AML-193 (cell line): ENCODE data around the gene LHB.

Experiments used
- DNase-seq, 2 experiments: peaks; one replicate each; lab custom pipeline; 2025; lab: John Stamatoyannopoulos, UW

Gene LHB

GRCh38 chr19:48975947-48976847 is 40.7 kb downstream of the LHB start:
- no peak for DNase-seq

- peak; percentile 39 to 61 for DNase-seq
Measured at GRCh38 chr19:48970923-48971395, 45.9 kb downstream of the LHB start.

- no peak for DNase-seq
Measured at GRCh38 chr19:48970139-48970766, 46.6 kb downstream of the LHB start.

- no peak for DNase-seq
Measured at GRCh38 chr19:48969276-48970138, 47.4 kb downstream of the LHB start.

GRCh38 chr19:48968813-48969218 is 48.1 kb downstream of the LHB start:
- DNase-seq, result no peak

GRCh38 chr19:48968179-48968661 is 48.7 kb downstream of the LHB start:
- DNase-seq, result no peak

GRCh38 chr19:48967346-48968178 is 49.3 kb downstream of the LHB start:
- no peak for DNase-seq

GRCh38 chr19:48966541-48967345 is 50.1 kb downstream of the LHB start:
- DNase-seq, result peak in 1 of 2 experiments; percentile 14
